ELR (cell line): ENCODE data around the gene HCRTR1.
"Not testable (repeated sequence)": the region's sequence is repeated elsewhere in the genome, so short reads cannot be mapped to it uniquely, and the experiment has no call there.

Source experiments
- DNase-seq: peaks from one replicate; pipeline ENCODE4 v3.0.0-alpha.2; 2015; ENCODE audit warnings: low read depth

Gene HCRTR1

GRCh38 chr1:31581821-31582810 lies 35.4 kb upstream of the HCRTR1 start:
- no peak for DNase-seq

GRCh38 chr1:31583082-31583994 lies 34.2 kb upstream of the HCRTR1 start:
- no peak for DNase-seq

DNA sequence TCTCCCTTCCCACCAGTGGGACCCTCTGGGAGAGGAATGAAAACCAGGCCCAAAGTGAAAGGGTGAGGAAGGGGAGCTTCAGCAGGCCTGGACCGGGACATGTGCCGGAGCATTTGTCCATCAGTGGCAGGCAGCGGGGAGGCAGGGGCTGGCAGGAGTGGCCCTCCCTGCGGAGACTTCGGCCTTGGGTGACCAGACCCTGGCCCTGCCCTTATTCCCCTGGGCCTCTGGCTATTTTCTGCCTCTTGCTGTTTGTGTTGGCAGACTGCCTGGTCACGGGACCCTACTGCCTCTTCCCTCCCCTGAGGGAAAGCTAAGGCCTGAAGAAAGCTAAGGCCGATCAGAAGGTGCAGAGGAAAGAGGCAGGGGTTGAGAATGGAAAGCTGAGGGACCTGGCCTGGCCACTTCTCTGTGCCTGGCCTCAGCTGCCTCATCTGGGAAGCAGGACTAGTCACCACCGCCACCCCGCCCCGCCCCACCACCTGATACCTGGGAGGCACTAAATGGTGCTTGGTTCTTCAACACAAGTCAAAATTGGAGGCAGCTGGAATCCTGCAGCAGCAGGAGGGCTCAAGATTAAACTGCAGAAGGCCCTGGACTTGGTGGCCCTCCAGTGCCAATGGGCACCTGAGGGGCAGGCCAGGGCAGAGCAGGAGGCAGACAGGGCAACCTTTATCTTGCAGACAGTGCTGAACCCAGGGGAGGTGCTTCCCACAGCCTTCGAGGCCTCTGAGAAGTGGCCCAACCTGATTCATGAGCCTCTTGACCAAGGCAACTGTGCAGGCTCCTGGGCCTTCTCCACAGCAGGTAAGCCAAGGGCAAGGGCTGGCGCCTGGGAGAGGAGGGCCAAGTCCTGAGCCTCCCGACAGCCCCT lies 33.3 kb upstream of the HCRTR1 start:
- DNase-seq: peak; percentile 44

- DNase-seq: no peak
These were observed 32.4 kb upstream of the HCRTR1 start for GRCh38 chr1:31584869-31585735.

GRCh38 chr1:31585736-31586365 lies 31.6 kb upstream of the HCRTR1 start:
- no peak for DNase-seq

GRCh38 chr1:31586376-31587327 lies 30.8 kb upstream of the HCRTR1 start:
- no peak for DNase-seq

- not testable (repeated sequence) for DNase-seq
These were observed 30.2 kb upstream of the HCRTR1 start for GRCh38 chr1:31587328-31587699.

DNA sequence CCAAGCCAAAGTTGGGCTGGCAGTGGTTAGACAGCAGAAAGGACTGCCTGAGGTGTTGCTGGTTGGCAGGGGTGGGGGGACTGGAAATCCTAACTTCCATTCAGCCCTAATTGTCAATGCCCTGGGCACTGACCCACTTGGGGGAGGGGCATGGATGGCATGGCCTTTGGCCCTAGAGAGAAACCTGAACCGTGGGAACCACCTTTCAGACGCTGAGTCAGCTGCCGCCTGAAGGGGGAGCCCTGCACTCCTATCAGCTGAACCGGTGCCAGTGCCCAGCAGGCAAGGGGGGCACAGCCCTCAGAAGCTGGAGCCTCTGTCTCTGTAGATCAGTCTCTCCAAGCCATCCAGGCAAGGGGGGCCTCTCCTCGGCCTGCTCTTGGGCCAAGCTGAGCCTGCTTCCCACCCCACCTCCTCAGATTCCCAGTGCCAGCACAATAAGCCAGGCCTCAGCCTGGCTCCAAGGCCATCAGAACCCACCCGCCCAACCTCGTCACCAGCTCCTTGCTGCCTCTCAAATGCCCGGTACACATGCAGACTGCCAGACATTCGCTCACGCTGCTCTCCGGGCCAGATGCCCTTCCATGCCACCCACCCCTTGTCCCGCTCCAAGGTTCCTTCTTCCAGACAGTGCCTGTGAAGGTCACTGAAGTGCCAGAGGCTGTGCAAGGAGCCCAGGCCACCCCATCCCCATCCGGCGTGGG lies 29.6 kb upstream of the HCRTR1 start:
- peak; percentile 64 for DNase-seq

DNA sequence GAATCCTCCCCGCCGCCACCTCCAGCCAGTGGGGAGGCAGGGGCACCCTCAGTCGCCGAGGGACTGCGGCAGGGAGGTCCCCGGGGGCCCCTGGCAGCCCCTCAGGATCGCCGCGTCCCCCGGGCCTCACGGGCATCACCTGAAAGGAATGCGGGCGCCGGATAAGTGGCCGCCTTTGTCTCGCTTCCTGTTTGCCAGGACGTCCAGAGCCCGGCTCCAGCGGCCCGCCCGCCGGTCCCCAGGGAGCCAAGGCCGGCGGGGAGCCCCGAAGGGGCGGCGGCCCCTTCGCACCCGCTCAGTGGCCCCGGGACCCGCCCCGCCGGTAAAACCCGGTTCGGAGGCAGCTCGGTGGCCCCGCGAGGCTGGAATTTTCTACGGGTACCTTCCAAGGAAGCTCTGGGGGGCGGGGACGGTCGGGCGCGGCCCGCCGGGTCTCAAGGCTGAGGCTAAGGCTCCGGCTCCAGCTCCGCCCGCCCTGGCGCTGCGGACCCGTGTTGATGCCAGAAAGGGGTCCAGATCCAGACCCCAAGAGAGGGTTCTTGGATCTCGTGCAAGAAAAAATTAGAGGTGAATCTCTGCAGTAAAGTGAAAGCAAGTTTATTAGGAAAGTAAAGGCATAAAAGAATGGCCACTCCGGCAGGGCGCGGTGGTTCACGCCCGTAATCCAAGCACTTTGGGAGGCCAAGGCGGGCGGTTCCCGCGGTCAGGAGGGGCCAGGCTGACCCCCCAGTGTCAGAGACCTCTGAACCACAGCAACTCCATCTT lies 28.6 kb upstream of the HCRTR1 start:
- peak; percentile 64 for DNase-seq

DNA sequence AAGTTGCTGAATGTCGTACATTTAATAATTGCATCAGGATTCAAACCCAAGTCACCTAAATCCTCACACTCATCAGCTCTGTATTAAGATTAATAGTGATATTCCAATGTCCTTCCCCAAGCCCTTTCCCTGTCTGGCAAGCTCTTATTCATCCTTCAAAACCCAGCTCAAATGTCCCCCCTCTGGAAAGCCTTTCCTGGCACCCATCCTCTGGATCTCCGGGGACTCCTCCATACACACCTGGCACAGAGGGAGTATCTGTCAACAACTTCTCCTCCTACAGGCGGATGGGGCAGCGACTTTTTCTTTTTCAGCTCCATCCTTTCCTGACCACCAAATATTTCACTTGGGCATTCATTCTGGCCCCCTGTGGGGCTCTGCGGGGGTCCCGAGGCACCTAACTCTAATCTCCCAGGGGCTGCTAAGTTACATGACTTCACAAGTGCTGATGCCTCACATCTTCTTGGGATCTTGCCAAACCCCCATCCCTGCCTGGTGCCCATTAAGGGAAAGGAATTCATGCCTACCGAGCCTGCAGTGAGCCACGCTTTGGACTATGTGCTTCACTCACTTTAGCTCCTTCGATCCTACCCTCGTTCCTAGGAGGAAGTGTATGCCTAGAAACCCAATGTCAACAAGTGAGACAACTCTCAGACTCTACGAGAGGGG lies 25.9 kb upstream of the HCRTR1 start:
- DNase-seq: peak; percentile 51

DNA sequence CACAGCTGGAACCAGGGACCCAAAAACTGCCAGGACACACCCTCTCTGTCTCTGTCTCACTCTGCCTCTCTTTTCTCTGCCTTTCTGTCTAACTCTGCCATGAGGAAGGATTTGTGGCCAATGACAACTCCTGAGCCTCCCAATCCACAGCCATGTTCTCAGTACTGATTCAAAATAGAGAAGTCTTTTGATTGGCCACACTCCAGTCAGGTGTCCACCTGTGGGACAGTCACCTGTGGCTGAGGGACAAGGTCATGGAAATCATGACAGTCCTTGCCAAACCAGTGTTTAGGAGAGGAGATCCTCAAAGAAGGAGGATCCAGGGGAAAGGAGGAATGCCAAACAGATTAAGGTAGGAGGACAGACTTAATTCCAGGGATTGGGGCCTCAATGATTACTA lies 25.4 kb upstream of the HCRTR1 start:
- DNase-seq: no peak

- DNase-seq: no peak
These were observed 24.3 kb upstream of the HCRTR1 start for GRCh38 chr1:31593136-31593665.

DNA sequence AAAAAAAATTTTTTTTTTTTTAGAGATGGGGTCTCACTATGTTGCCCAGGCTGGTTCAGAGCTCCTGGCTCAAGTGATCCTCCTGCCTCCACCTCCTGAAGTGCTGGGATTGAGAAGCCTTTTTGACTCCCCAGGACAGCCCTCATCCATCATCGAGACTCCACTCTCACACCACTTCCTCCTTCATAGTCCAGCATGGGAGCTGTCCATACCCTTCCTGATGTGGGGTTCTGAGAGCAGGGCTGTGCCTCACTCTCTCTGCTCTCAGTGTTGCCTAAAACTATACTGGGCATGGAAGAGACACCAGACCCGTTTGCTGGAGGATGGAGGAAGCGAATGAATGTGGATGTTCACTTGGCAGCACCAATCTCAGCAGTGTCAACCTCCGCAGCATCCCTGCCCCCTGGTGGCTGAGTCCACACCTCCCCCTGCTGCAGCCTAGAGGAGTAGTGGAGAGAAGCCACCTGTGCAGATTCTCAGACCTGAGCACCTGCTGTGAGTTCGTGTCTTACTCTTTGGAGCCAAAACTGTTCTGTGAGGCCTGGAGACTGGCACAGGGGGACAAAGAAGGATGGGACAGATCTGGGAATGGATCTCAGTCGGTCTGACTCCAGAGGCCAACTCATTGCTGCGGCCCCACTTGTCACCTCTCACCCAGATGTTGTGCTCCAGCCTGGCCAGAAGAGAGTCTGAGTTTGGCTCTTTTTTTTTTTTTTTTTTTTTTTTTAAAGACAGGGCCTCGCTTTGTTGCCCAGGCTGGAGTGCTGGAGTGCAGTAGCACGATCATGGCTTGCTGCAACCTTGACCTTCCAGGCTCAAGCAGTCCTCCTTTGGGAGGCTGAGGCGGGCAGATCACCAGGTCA lies 23.5 kb upstream of the HCRTR1 start:
- DNase-seq: peak; percentile 78

DNA sequence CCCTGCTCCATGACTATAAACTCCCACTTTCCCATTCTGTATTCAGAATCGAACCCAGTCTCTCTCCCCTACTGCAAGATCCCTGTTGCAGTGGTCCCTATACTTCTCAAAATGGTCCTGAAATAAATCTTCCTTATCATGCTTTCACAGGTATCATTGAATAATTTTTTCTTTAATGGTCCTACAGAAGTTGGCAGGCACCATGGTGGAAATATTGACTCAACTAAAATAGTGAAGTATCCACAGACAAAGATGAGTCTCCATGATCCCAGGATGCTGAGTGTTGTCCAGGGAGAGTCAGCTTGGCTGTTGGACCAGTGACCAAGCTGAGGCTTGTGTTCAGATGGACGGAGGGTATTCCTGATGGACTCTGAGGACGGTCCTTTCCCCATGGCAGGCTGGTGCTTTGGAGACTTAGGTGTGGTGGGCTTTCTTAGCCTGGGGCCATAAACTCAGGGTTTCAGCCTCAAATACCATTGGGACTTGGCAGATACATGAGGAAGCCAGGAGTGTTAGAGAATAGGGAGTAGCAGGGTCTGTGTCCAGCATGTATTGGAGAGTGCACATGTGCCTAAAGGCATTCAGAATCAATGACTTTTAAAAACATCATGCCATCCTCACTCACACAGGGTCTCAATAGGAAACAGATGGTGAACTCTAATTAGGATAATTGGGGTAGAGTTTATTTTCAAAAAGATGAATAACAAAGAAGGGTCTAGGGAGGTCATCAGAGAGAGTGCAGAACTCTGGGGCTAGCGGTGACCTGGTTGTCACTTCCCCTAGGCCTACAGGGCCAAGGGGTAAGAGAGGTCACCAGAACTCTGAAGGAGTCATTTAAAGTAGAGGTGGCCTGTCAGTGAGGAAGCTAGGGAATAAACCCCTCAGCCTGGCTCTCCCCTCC lies 21.4 kb upstream of the HCRTR1 start:
- no peak for DNase-seq

DNA sequence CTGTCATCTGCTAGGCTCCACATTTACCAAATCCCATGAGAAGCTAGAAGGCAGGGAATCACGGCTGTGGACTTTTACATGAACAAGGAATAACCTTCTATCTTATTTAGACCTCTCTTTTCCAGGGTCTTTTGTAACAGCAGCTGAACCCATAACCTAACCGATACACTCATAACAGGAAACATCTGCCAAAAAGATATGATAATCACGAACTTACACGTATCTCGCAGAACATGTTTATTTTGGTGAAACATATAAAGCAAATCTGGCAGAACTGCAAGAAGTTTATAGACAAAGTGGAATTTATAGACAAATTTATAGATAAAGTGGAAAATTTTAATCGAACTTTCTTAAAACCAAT lies 20.8 kb upstream of the HCRTR1 start:
- DNase-seq: no peak
